Nucleus accumbens (tissue), 56 donors: ENCODE data around the gene SUSD1.
"Not testable (repeated sequence)": the region's sequence is repeated elsewhere in the genome, so short reads cannot be mapped to it uniquely, and the experiment has no call there.

Experiments
- DNase-seq, 56 donors: peaks; one replicate each; lab custom pipeline; 2025; lab: John Stamatoyannopoulos, UW

Gene SUSD1

DNA sequence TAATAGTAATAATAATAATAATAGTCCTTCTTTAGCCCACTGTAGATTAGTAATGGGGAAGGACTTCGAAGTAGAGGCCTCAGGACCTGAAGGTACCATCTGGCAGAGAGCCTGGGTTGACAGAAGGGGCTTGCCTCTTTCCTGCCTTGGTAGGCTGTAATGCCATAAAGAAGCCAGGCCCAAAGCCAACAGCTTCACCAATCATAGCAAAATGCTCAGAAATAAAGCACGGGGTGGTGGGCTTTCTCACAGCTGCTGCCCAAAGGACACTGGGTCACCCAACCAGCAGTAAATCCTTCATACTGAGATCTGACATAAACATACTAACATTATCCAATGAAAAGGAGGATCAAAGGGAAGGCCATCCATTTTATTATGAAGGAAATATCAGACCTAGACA lies 70.7 kb downstream of the SUSD1 start:
- DNase-seq = no peak

DNA sequence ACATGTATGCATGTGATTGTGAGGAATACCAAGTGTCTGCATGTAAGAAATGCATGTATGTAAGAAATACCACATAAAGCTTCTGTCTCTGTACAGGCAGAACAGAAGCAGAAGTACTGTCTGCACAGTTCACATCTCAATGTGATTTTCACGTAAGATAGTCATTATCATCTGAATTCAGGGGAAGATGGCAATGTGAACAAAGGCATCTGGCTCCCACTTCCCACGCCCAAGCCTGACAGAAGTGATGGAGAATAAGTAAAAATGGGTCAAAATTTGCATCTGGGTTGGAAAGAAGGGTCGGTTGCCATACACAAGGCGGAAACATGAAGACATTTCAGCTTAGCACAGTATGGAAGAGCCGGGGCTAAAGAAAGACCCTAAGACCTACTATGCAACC lies 71.7 kb downstream of the SUSD1 start:
- peak in 8 of 56 donors; percentile 5 to 30 (median 22) for DNase-seq

DNA sequence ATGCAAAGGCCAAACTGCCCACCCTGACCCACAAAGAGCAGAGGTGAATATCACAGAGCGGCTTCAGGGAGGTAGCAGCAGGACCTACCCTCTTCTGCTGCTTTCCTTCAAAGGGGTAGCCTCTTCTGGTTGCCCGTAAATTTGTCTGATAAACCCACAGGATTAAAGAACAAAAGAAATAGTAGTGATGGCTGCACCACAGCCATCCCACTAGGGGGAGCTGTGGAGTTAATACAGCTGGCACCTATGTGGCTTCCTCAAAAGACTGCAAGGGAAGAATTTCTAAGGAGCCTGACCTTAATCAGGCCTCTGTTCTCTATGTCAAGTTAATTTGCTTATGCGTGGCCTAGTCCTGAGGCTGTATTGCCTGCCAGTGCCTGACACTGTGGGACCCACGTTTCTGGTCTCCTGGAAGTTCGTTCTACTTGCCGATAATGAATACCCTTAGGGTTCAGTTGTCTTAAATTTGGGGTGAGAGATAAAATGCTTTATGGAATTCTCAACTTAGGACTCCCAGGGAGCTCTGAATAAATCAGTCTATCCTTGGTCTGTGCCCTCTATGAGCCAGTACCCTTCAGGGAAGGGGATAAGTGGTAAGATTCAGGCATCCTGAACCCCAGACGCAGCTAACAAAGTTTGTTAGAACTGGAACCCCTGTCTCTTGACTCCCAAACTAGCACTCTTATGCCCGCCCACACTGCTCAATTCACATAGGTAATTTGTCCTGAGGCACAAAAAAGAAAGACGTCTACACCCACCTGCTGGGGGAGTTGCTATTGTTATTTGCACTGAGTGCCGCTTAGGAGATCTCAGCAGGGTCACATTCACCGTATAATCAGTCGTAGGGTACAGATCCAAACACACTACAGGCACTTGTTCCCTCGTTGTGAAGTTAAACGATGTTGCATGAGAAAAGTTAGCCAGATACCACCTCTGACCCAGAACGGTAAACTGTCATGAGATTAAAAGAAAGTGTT lies 77.1 kb downstream of the SUSD1 start:
- DNase-seq = peak in 41 of 56 donors; percentile 5 to 72 (median 29)

DNA sequence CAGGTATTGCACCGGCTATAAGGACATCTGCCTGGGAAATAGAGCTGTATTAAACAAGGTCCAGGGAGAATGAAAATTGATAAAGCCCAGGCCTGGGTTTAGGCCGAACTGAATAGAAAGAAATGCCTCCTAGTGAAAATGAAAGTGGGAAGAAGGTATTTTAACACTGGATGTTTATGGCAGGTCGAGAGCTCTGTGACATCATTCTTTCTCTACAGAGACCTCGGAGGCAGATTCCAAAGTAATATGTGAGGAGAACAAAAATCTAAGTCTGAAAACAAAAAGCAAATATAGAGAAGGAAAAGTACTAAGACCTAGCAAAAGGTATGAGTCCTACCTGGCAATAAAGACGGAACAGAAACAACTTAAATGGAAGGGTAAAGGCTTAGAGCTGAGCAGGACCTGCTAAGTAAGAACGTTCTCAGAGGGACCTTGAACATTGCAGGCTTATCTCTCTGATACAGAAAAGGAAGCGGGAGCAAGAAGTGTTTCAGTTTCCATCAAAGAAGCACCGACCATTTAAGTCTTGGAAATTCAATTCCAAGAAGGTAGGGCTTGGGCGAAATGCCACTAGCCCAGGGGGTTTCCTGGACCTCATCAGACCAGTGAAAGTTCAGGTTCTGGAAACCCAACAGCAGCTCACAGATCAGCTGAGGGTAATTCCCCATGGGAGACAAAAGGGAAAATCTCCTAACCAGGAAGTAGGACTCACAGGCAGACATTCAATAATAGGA lies 80.0 kb downstream of the SUSD1 start:
- DNase-seq = no peak

DNA sequence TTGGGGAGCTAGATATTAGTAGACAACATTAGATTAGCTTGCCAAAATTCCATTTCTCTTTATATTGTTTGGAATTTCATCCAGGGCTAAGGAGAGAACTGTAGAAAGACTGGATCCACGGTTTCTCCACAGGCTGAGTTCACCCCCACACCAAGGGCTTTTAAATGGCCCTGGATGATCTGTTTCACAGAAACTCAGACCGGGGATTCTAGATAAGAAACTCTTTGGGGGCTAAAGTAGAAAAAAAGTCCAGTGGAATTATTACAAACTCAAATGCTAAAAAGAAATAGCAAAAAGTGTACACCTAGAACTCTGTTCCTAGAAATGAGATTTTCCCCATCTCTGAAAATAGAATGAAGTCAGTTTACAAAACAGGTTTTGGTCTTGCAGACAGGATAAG lies 80.9 kb downstream of the SUSD1 start:
- no peak for DNase-seq

DNA sequence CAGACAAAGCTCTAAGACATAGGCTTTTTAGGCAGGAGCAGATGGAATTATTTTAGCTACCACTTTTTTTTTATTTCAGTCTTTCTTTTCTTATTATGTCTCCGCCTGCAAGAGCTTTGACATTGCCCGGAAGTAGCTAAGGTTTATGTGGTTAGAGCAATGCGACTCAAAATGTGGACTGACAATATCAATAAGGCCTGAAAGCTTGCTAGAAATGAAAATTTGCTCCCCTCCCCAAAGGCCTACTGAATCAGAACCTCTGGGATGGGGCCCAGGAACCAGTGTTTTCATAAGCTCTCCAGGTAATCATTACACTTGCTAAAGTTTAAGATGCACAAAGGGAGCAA lies 81.3 kb downstream of the SUSD1 start:
- DNase-seq = no peak

DNA sequence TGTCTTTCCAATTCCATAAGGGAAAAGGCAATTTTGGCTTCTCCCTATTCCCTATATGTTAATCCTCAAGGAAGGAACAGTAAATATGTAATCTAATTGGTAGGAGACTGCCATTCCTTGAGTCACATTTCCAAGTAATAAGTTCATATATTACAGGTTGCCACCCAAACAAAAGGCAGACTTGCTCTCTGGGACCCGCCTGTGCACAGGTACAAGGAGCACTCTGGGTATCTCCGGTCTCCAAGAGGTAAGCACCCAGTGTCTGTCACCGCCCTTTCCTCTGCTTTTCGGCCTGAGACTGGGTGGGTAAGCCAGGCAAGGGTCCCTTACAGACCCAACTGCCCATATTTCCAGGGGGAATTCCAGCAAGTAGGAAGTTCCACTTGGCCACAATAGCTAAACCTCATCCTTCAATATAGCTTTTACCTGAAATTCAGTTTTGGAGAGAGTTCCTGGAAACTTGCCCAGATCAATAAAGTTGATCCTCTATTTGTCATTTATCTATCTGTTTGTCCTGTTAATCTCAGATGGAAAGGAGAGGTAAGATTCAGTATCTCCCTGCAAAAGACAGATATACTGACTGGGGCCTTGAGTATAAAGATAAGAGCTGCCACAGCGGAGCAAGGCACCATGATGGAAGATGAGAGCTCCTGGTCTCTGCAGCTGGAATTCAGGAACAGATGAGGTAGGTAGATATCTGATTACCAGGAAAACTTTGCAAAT lies 81.8 kb downstream of the SUSD1 start:
- no peak for DNase-seq

DNA sequence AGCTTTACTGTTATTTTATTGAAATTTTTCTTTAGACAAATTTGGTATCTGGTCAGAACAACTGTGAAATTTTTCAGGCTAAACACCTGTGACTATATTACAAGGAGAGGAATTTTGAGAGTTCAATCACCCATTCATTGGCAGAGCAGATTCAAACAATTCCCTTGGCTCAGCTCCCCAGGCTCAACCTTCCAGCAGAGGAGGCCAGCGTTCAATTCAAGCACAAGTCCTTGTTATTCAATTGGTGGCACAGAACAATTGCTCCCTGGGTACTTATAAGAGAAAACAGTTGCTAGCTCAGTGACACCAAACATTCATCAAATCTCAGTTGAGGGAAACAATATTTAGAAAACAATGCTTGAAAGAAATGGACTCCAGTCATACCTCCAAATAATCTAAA lies 83.3 kb downstream of the SUSD1 start:
- peak in 22 of 56 donors; percentile 1 to 61 (median 14) for DNase-seq

DNA sequence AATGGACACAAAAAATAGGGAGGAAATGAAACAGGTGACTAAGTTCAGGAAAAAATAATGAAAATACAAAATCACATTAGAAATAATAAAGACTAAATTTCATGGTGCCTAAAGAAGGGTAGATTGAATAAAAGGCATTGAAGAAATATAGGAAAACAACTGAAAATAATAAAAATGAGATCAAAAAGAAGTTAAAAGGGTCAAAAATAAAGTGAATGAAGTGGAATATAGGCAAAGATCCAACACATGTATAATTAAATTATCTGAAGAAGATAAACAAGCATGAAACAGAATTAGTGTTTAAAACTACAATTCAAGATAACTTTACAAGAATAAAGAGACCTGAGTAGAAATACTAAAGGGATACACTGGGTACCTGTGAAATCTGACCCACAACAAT lies 87.6 kb downstream of the SUSD1 start:
- no peak for DNase-seq

DNA sequence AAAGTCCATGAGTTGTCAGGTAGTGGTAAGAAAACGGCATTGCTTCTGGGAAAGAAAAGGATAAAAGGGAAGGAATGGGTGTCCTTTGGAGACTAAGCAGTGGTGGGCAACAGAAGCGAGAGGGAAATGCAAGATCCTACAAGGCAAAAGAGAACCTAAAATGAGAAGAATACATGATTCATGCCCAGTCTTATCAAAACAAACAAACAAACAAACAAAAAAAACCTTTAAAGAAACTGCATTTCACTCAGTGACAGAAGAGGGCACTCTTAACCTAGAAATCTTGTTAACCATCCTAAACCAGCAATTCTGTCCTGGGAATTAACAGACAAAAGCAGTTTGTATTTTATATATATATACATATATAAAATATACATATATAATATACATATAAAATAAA lies 88.5 kb downstream of the SUSD1 start:
- DNase-seq = no peak

DNA sequence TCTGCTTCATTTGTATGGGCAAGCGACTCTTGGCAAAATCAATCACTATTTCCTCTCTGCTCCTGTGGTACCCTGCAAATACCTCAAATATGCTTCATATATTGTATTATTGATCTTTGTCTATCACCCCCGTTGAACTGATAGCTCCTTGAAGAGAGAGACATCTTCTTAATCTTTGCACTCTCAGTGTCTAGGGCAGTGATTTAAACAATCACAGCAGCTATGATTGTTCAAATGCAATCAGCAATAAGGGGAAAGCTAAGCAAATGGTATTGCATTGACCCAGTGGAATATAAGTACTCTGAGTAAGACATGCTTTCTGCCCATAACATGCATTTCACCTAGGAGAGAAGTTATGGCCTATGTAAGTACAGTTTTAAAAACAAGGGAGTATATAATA lies 90.2 kb downstream of the SUSD1 start:
- DNase-seq = no peak

DNA sequence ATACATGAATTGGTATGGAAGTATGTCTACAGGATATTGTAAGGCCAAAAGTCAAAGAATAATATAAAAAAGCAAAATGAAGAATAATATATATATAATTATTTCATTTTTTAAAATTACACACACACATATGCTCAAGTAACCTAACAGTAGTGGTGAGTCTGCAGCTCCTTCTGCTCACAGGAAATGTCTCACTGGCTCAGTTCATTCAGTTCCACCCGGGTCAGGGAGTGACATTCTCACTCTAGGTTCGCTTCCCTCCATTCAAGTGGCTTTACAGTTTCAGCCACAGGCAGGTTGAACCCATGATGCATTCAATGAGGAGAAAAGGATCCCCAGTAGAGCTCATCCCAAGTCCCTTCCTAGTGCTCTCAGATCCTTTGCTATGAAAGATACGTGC lies 90.8 kb downstream of the SUSD1 start:
- no peak for DNase-seq

DNA sequence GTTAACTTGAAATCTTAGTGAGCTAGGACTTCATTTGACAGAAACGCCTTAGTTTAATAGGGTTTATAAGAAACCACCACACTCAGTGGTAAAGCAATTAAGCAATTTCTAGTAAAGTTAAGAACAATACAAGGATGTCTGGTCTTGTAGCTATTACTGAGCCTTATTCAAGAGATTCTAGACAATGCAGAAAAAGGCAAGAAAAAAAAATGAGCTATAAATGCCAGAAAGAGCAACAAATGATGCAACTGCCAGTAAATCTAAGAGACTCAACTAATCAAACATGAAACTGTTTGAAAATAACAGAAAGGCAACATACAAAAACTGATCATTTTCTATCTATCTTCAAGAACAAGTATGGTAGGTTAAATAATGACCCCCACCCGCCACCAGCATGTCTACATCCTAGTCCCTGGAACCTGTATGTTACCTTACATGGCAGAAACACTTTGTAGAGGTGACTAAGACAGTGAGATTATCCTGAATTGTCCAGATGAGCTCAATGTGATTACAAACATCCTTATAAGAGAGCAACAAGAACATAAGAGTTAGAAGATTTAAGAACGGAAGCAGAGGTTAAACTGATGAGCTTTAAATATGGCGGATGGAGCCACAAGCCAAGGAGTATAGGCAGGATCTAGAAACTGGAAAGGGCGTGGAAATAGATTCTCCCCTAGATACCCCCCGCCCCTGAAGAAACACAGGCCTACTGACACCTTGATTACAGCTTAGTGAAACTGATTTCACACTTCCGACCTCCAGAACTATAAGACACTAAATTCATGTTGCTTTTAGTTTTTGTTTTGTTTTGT lies 93.0 kb downstream of the SUSD1 start:
- no peak for DNase-seq

DNA sequence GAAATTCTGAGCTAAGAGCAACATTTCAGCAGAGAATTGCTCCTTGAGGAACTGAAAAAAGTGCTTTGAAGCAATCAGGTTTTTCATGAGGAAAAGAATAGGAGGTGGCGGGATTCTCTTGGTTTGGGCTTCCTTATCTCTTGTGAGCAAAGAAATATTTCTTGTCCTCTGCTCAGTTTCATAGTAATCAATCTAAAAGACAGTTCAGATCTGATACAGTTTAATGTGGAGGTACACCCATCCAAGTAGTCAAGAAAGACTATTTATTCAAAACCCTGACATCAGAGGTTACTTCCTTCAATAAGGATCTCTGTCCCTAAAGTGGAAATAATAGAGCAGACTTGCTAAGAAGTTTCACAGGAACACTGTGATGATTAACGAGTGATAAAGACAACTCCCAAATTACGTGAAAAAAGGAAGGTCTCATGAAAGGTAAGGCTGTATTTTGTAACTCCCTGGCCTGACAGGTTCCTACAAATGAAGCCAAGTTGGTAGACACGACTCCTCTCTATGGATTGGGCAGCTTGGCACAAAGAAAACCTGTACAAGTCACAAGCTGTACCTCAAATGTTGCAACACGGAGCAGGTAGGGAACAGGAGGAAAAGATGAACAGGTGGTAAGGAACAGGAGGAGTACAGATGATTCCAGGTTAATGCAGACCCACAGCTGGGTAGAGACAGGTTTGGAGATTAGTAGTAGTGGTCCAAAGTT lies 94.1 kb downstream of the SUSD1 start:
- no peak for DNase-seq

DNA sequence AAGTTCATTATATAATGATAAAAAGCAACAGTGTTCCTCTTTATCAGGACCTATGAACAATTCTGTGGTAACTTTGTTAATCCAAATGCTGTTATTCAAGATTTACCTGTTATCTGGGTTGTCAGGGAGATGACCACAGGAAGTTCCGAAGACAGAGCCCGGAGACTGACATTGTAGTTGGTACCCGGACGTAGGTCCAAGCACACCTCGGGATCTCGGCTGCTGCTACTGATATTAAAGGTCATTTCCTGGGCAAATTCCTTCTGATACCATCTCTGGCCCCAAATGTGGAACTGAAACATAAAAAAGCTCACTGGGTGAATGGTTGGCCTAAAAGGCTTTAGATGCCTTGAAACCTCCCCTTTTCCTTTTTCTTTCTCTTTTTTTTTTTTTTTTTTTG lies 96.7 kb downstream of the SUSD1 start:
- no peak for DNase-seq

DNA sequence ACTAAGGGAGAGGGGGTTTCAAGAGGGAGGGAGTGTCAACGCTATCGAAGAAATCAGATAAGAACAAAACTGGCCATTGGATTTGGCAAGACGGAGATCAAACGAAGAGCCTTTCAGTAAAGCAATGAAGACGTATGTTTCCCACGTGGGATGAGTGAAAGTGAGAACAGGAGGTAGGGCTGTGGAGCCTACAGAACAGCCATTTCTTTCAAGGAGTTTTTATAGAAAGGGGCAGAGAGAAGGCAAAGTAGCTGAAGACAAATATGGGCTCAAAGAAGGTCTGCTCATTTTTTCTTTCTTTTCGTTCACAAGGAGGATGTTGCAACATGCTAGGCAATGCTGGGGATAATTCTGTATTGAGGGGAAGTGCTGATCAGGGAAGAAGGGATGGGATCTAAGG lies 98.3 kb downstream of the SUSD1 start:
- no peak for DNase-seq

DNA sequence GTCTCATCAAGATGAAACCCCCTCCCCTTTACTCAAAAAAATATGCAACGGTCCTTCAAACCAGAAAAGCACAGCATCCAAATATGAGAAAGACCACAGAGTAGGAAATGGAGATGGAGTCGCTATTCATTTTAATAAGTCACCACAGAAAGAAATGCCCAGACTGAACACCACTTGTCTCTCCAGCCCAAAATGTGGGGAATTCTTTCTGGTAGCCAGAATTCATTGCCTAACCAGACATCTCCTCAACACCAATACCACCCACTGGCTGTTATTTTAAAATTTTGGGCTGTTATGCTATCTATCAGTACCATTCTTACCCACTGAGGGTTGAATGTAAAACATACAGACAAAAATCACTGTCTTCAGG lies 100.1 kb downstream of the SUSD1 start:
- no peak for DNase-seq

DNA sequence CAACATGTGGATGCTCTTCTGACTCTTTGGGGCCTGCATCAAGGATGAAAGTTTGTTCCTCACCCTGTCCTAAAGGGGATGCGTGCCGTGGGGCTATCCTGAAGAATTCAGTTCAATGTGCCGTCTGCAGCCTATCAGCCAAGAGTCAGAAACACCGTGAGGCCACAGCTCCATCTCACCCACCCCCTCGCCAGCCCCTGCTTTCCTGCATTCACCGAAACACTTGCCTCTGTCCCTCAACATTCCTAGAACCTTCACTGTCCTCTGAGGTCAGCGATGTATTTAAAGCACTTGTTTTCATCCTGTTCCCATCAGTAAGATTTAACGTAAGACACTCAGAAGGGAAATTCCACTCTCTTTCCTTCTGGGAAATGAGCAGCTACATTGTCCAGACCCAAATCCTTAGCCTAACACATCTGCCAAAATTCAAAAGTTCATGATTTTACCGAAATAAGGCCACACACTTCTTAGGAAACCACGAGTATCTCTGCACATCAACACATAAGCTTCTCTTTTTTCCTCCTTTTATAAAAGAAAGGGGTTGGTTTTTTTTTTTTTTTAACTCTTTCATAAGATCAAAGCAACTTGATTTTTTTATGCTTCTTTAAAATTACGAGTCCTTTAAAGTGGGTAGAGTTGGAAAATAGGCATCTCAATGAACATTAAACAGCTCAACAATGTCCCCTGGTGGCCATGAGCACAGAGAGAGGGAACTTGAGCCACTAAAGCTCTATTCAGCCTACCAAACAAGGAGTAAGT lies 100.7 kb downstream of the SUSD1 start:
- peak in 34 of 56 donors; percentile 1 to 79 (median 28) for DNase-seq

DNA sequence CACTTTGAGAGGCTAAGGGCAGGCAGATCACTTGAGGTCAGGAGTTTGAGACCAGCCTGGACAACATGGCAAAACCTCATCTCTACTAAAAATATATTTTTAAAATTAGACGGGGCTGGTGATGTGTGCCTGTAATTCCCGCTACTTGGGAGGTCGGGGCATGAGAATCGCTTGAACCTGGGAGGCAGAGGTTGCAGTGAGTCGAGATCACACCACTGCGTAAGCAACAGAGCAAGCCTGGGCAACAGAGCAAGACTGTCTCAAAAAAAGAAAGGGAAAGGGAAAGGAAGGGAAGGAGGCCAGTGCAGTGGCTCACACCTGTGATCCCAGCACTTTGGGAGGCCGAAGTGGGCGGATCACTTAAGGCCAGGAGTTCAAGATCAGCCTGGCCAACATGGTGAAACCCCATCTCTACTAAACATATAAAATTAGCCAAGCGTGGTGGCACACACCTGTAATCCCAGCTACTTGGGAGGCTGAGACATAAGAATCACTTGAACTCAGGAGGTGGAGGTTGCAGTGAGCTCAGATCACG lies 101.4 kb downstream of the SUSD1 start:
- DNase-seq = not testable (repeated sequence)
